ENCODE results near the gene ERBB2. TPM values are rescaled to one million over a fixed set of nuclear protein-coding genes. Genes with fewer than 3 reads are reported as not detected.
"Not testable (repeated sequence)": the region's sequence is repeated elsewhere in the genome, so short reads cannot be mapped to it uniquely, and the experiment has no call there.

The ERBB2 gene
- total and polyA plus RNA-seq, 4 donors = 32.2 to 130 (median 79.5) TPM

DNA sequence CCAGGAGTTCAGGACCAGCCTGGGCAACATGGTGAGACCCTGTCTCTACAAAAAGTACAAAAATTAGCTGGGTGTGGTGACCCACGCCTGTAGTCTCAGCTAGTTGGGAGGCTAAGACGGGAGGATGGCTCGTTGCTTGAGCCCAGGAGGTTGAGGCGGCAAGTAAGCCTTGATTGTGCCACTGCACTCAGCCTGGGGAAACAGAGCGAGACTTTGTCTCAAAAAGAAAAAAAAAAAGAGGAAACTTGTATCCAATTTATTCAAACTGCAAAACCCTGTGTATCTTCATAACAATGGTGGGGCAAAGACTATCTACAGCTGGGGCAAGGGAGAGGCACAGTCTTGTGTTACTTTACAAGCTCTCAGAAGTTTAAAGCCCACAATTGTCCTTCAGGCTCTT is 59.3 kb downstream of the ERBB2 start:
- Histone ChIP-seq H3K4me3 (no peak overlapping the region), H3K9ac (ENCODE audit: insufficient read depth in 1 of 2, low read length in 2 of 2) (no peak overlapping the region), H3K36me3 (ENCODE audit: control insufficient read depth in 4 of 4, insufficient read depth in 4 of 4, low read length in 4 of 4) (no peaks in the 10 kb centered on the region), H3K9me3 (ENCODE audit: control insufficient read depth in 4 of 4, insufficient read depth in 3 of 4, low read length in 3 of 4) (no peaks in the 10 kb centered on the region), H3K27ac (ENCODE audit: low read depth in 1 of 2, low read length in 1 of 2) (no peak overlapping the region), H3K27me3 (ENCODE audit: control insufficient read depth in 3 of 3, insufficient read depth in 3 of 3, low read length in 2 of 3) (no peaks in the 10 kb centered on the region), H3K4me1 (ENCODE audit: control insufficient read depth in 5 of 5, insufficient read depth in 5 of 5, low read length in 5 of 5) (peaks cover 0 to 19% (median 0%) of the 10 kb centered on the region in 5 donors)
- 89 to 92% methylated on average over 5 of the region's 5 CpGs for WGBS, 2 donors
- DNase-seq (no peak), ATAC-seq (ENCODE audit: insufficient read depth, low FRiP score) (no peak)
- TF ChIP-seq, protein P1, sequence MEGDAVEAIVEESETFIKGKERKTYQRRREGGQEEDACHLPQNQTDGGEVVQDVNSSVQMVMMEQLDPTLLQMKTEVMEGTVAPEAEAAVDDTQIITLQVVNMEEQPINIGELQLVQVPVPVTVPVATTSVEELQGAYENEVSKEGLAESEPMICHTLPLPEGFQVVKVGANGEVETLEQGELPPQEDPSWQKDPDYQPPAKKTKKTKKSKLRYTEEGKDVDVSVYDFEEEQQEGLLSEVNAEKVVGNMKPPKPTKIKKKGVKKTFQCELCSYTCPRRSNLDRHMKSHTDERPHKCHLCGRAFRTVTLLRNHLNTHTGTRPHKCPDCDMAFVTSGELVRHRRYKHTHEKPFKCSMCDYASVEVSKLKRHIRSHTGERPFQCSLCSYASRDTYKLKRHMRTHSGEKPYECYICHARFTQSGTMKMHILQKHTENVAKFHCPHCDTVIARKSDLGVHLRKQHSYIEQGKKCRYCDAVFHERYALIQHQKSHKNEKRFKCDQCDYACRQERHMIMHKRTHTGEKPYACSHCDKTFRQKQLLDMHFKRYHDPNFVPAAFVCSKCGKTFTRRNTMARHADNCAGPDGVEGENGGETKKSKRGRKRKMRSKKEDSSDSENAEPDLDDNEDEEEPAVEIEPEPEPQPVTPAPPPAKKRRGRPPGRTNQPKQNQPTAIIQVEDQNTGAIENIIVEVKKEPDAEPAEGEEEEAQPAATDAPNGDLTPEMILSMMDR (IDR thresholded peaks at IDR 0.05; ENCODE audit: control extremely low read depth, extremely low read depth) = no peak

DNA sequence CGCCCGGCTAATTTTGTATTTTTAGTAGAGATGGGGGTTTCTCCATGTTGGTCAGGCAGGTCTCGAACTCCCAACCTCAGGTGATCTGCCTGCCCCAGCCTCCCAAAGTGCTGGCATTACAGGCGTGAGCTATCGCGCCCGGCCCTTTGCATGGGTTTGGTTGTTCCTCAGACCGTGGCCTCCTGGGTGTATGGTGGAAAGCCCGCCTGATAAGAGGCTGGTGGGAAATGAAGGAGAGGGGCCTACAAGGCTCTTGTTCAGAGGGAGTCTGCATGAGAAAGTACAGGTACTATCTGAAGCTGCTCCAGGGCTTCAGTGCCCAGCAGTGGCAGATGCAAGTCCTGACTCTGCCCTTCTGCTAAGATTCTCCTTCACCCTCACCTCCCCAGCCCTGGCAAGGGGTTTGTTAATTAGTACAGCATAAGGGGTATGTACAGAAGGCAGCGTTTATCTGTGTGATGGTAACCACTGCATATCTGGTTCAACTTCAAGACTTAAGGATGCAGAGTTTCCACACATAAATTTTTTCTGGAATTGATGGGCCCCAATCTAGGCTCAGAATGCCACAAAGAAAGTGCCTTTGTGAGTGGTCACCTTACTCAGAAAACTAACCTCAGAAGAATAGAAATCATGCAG is 62.1 kb downstream of the ERBB2 start:
- TF ChIP-seq, protein P1 (IDR thresholded peaks at IDR 0.05; ENCODE audit: control extremely low read depth, extremely low read depth) = no peak
- Histone ChIP-seq H3K27me3 (ENCODE audit: control insufficient read depth in 3 of 3, insufficient read depth in 3 of 3, low read length in 2 of 3) (no peaks in the 10 kb centered on the region), H3K27ac (ENCODE audit: low read depth in 1 of 2, low read length in 1 of 2) (no peak overlapping the region), H3K4me1 (ENCODE audit: control insufficient read depth in 5 of 5, insufficient read depth in 5 of 5, low read length in 5 of 5) (peaks cover 0 to 7% (median 0%) of the 10 kb centered on the region in 5 donors), H3K9ac (ENCODE audit: insufficient read depth in 1 of 2, low read length in 2 of 2) (no peak overlapping the region), H3K36me3 (ENCODE audit: control insufficient read depth in 4 of 4, insufficient read depth in 4 of 4, low read length in 4 of 4) (no peaks in the 10 kb centered on the region), H3K9me3 (ENCODE audit: control insufficient read depth in 4 of 4, insufficient read depth in 3 of 4, low read length in 3 of 4) (no peaks in the 10 kb centered on the region), H3K4me3 (no peak overlapping the region)
- WGBS, 2 donors = 95 to 96% methylated on average over 10 of the region's 10 CpGs
- DNase-seq (no peak), ATAC-seq (ENCODE audit: insufficient read depth, low FRiP score) (no peak)

DNA sequence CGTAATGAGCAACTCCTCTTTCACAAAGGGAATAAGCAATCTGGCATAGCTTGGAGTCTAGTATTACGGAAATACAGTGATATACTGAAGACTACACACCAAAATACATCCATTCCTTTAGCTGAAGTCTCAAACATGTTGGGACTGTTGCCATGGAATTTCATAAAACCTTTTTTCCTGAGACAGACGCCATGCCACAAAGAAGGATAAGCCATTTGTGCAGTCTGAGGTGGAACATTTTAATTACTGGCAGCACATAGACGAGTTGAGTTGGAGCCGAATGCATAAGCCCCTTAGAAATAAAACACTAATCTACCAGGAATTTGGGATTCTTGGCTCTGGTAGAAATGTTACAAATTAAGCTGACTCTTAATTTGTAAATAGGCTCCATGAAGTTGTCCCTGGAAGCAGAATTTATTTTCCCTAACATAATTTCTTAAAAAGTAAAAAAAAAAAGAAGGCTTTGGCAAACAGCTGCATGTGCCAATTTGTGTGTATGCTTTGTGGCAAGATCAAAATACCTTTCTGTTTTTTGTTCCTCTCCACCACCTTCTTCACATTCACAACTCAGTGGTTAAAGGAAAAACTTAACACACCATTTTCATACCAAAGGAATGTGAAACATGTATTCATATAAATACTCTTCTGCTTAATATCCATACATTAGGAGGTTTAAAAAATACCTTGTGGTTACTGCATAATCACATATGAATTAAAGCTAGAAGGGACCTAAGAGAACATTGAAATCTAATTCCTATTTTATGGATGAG is 63.4 kb downstream of the ERBB2 start:
- H3K9me3 ChIP-seq (ENCODE audit: control insufficient read depth in 4 of 4, insufficient read depth in 3 of 4, low read length in 3 of 4) = no peaks in the 10 kb centered on the region
- peak overlapping the region in 1 of 2 donors; percentile 8 for H3K9ac ChIP-seq (ENCODE audit: insufficient read depth in 1 of 2, low read length in 2 of 2)
- no peak overlapping the region for H3K4me3 ChIP-seq
- peaks cover 0 to 7% (median 0%) of the 10 kb centered on the region in 5 donors for H3K4me1 ChIP-seq (ENCODE audit: control insufficient read depth in 5 of 5, insufficient read depth in 5 of 5, low read length in 5 of 5)
- TF ChIP-seq, protein P1 (IDR thresholded peaks at IDR 0.05; ENCODE audit: control extremely low read depth, extremely low read depth) = no peak
- no peaks in the 10 kb centered on the region for H3K36me3 ChIP-seq (ENCODE audit: control insufficient read depth in 4 of 4, insufficient read depth in 4 of 4, low read length in 4 of 4)
- H3K27me3 ChIP-seq (ENCODE audit: control insufficient read depth in 3 of 3, insufficient read depth in 3 of 3, low read length in 2 of 3) = no peaks in the 10 kb centered on the region
- WGBS, 2 donors = 64 to 83% methylated on average over 5 of the region's 5 CpGs
- DNase-seq = peak in 1 of 3 donors; percentile 17
- no peak for ATAC-seq (ENCODE audit: insufficient read depth, low FRiP score)
- H3K27ac ChIP-seq (ENCODE audit: low read depth in 1 of 2, low read length in 1 of 2) = no peak overlapping the region

DNA sequence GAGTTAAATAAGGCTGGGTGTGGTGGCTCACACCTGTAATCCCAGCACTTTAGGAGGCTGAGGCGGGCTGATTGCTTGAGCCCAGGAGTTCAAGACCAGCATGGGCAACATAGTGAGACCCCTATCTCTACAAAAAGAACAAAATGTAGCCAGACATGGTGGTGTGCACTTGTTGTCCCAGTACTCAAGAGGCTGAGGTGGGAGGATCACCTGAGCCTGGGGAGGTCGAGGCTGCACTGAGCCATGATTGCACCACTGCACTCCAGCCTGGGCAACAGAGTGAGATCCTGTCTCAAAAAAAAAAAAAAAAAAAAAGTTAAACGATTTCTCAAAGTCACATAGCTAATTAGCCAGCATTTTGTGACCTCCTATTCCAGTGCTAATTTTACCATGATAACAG is 64.3 kb downstream of the ERBB2 start:
- H3K36me3 ChIP-seq (ENCODE audit: control insufficient read depth in 4 of 4, insufficient read depth in 4 of 4, low read length in 4 of 4); H3K27me3 ChIP-seq (ENCODE audit: control insufficient read depth in 3 of 3, insufficient read depth in 3 of 3, low read length in 2 of 3); H3K4me3 ChIP-seq; ATAC-seq (ENCODE audit: insufficient read depth, low FRiP score); DNase-seq; H3K4me1 ChIP-seq (ENCODE audit: control insufficient read depth in 5 of 5, insufficient read depth in 5 of 5, low read length in 5 of 5); H3K9ac ChIP-seq (ENCODE audit: insufficient read depth in 1 of 2, low read length in 2 of 2); H3K9me3 ChIP-seq (ENCODE audit: control insufficient read depth in 4 of 4, insufficient read depth in 3 of 4, low read length in 3 of 4); H3K27ac ChIP-seq (ENCODE audit: low read depth in 1 of 2, low read length in 1 of 2): not testable (repeated sequence)
- 80 to 89% methylated on average over 3 of the region's 3 CpGs for WGBS, 2 donors

All from lung (tissue), 12 donors.